Stomach (tissue), 9 donors: ENCODE data around the gene ASPRV1. TPM values are rescaled to one million over a fixed set of nuclear protein-coding genes. Genes with fewer than 3 reads are reported as not detected.

ENCODE experiments used
- DNase-seq, 2 donors: peaks; one replicate each; pipeline versions ENCODE4 v3.0.0 to v3.0.0-alpha.2; 2013 to 2019
- H3K27ac ChIP-seq, 5 donors: fragments of 200-600 bp in 4 of 5; sonication (generic) in 4 of 5; one replicate each; pipeline ENCODE4 v1.5.1; 2013 to 2019; ENCODE audit warnings: mild to moderate bottlenecking in 1 of 5, moderate library complexity in 1 of 5
- H3K27me3 ChIP-seq, 3 donors: fragments of 200-600 bp; sonication (generic); one replicate each; pipeline ENCODE4 v1.5.1; 2017 to 2019; ENCODE audit warnings: mixed run types in 1 of 3
- H3K36me3 ChIP-seq, 4 donors: fragments of 200-600 bp; sonication (generic); 1 replicate in 3 of 4; 2 replicates in 1 of 4; pipeline ENCODE4 v1.5.1; 2016 to 2019
- H3K4me1 ChIP-seq, 4 donors: fragments of 200-600 bp; sonication (generic); one replicate each; pipeline ENCODE4 v1.5.1; 2016 to 2019
- H3K4me3 ChIP-seq, 4 donors: fragments of 200-600 bp; sonication (generic) in 3 of 4; one replicate each; pipeline ENCODE4 v1.5.1; 2016 to 2019; ENCODE audit warnings: mild to moderate bottlenecking in 1 of 4
- H3K9me3 ChIP-seq, 4 donors: fragments of 200-600 bp; sonication (generic); one replicate each; pipeline ENCODE4 v1.5.1; 2016 to 2019
- CTCF ChIP-seq, 7 experiments: fragments of 450-650 bp in 4 of 7; fragments of 200-600 bp in 3 of 7; sonication (generic) in 3 of 7; IDR thresholded peaks; one replicate each; pipeline ENCODE4 v1.5.1; 2016 to 2019; ENCODE audit warnings: antibody characterized with exemption in 7 of 7, control low read depth in 2 of 7, mild to moderate bottlenecking in 1 of 7
- EP300 ChIP-seq: sonication (generic); formaldehyde crosslinking; IDR thresholded peaks from one replicate; pipeline ENCODE4 v1.6.1; 2017; ENCODE audit warnings: antibody characterized with exemption
- POLR2A ChIP-seq, 4 donors: fragments of 450-650 bp; IDR thresholded peaks; one replicate each; pipeline ENCODE4 v1.6.1; 2016; ENCODE audit warnings: antibody characterized with exemption in 4 of 4, control low read depth in 2 of 4, mild to moderate bottlenecking in 1 of 4, moderate library complexity in 1 of 4
- POLR2AphosphoS5 ChIP-seq, 3 donors: sonication (generic); formaldehyde crosslinking; IDR thresholded peaks; one replicate each; pipeline ENCODE4 v1.6.1; 2016; ENCODE audit warnings: antibody characterized with exemption in 3 of 3
- WGBS, 5 donors: extraction: QIAGEN DNeasy Blood & Tissue Kit in 3 of 5; methylation state at CpG; one replicate each; pipeline versions ENCODE4 v1.1.5 to v1.1.7; 2013 to 2018; 5-methylcytosine and 5-hydroxymethylcytosine counted together
- intact Hi-C: fragments of 100-400 bp; cut with DNase I; formaldehyde crosslinking; loops from one replicate; pipeline ENCODE4 v1.15.1; 2023; ENCODE audit warnings: low total_unique reads
- polyA plus RNA-seq, 3 donors: library from polyadenylated mRNA; stranded (reverse); fragments of 200-250 nt; gene quantifications; one replicate each; pipeline ENCODE4 v1.2.3, GENCODE V29; 2013
- total RNA-seq, 5 donors: library from RNA; depleted of rRNA; stranded (reverse); fragments of >200 nt; gene quantifications; one replicate each; pipeline versions ENCODE4 v1.1.0 to v1.2.3, GENCODE V29; 2014 to 2016
- donor health status: healthy with polysubstance abuse.
- donor health status: Bipolar disorder and iron deficiency.
- donor health status: healthy.

The ASPRV1 gene
- total and polyA plus RNA-seq, 8 donors = 0.44 to 6.4 (median 1.5) TPM; not detected in 2

GRCh38 chr2:69993048-69993565, 31.7 kb upstream of the ASPRV1 start:
- WGBS, 5 donors = 86 to 94% (median 91%) methylated on average over 4 to 7 of the region's 7 CpGs
- no peaks in the 10 kb centered on the region for H3K9me3 ChIP-seq
- no peak for DNase-seq
- TF ChIP-seq POLR2AphosphoS5 (IDR thresholded peaks at IDR 0.05) (no peak), EP300 (no peak), CTCF (IDR thresholded peaks at IDR 0.05) (no peak), POLR2A (IDR thresholded peaks at IDR 0.05) (no peak)
- no peak overlapping the region for H3K4me3 ChIP-seq
- intact Hi-C loops = no loop called here
- no peaks in the 10 kb centered on the region for H3K27me3 ChIP-seq
- peaks cover 0 to 38% (median 33%) of the 10 kb centered on the region in 4 donors for H3K36me3 ChIP-seq
- H3K4me1 ChIP-seq = peaks cover 0 to 7% (median 3%) of the 10 kb centered on the region in 4 donors
- no peak overlapping the region for H3K27ac ChIP-seq

GRCh38 chr2:69992310-69993047, 31.0 kb upstream of the ASPRV1 start:
- H3K27me3 ChIP-seq = no peaks in the 10 kb centered on the region
- no peak overlapping the region for H3K27ac ChIP-seq
- H3K36me3 ChIP-seq = peaks cover 0 to 38% (median 33%) of the 10 kb centered on the region in 4 donors
- TF ChIP-seq CTCF (IDR thresholded peaks at IDR 0.05) (no peak), EP300 (no peak), POLR2A (IDR thresholded peaks at IDR 0.05) (no peak), POLR2AphosphoS5 (IDR thresholded peaks at IDR 0.05) (no peak)
- intact Hi-C loops = no loop called here
- H3K4me1 ChIP-seq = peaks cover 0 to 6% (median under 1%) of the 10 kb centered on the region in 4 donors
- no peak overlapping the region for H3K4me3 ChIP-seq
- WGBS, 5 donors = 86 to 93% (median 90%) methylated on average over 8 of the region's 8 CpGs
- DNase-seq = no peak
- no peaks in the 10 kb centered on the region for H3K9me3 ChIP-seq

- H3K4me3 ChIP-seq = no peak overlapping the region
- H3K36me3 ChIP-seq = peaks cover 0 to 17% (median 17%) of the 10 kb centered on the region in 4 donors
- H3K9me3 ChIP-seq = no peaks in the 10 kb centered on the region
- peak overlapping the region in 3 of 5 donors; percentile 29 to 62 (median 32) for H3K27ac ChIP-seq
- WGBS, 5 donors = 56 to 81% (median 71%) methylated on average over 6 to 12 of the region's 12 CpGs
- H3K4me1 ChIP-seq = peaks cover 0 to 6% (median 0%) of the 10 kb centered on the region in 4 donors
- TF ChIP-seq EP300 (no peak), CTCF (IDR thresholded peaks at IDR 0.05) (no peak), POLR2A (IDR thresholded peaks at IDR 0.05) (no peak), POLR2AphosphoS5 (IDR thresholded peaks at IDR 0.05) (no peak)
- no peaks in the 10 kb centered on the region for H3K27me3 ChIP-seq
- intact Hi-C loops = no loop called here
- peak; percentile 40 to 71 for DNase-seq
Observed at GRCh38 chr2:69989441-69990105, 28.1 kb upstream of the ASPRV1 start.

- Histone ChIP-seq H3K36me3 (peaks cover 0 to 12% (median 11%) of the 10 kb centered on the region in 4 donors), H3K27me3 (no peaks in the 10 kb centered on the region), H3K27ac (peak overlapping the region in 3 of 5 donors; percentile 29 to 62 (median 32)), H3K4me3 (no peak overlapping the region), H3K9me3 (no peaks in the 10 kb centered on the region), H3K4me1 (peaks cover 0 to 6% (median 0%) of the 10 kb centered on the region in 4 donors)
- TF ChIP-seq POLR2A (IDR thresholded peaks at IDR 0.05) (no peak), EP300 (no peak), CTCF (IDR thresholded peaks at IDR 0.05) (no peak), POLR2AphosphoS5 (IDR thresholded peaks at IDR 0.05) (no peak)
- intact Hi-C loops = no loop called here
- 43 to 90% (median 58%) methylated on average over 2 to 3 of the region's 3 CpGs for WGBS, 5 donors
- DNase-seq = no peak
Observed at GRCh38 chr2:69989009-69989408, 27.6 kb upstream of the ASPRV1 start.
